ENCODE measurements around the gene FIG4.
"Not testable (repeated sequence)": the region's sequence is repeated elsewhere in the genome, so short reads cannot be mapped to it uniquely, and the experiment has no call there.

Gene FIG4

DNA sequence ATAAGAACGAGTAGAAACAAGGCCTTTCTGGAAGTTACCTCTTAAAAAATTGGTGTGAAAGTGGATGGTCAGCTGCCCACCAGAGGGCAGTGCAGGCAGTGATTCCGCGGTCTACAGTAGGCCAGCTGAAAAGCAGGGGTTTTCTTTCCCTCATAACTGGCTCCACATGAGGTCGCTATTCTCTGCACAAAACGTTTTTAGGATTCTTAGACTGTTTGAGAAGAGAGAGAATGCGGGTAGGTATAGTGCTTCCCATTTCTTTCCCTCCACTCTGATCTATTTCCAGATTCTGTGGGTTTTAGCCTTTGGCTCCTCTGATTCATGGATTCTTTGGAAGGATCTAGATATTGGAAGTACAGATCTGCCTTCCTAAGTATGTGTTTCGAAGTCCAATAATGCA is 14.2 kb downstream of the FIG4 start:
- peak; percentile 72 for DNase-seq

- no peak for DNase-seq
These were observed 15.4 kb downstream of the FIG4 start for GRCh38 chr6:109706513-109706912.

DNA sequence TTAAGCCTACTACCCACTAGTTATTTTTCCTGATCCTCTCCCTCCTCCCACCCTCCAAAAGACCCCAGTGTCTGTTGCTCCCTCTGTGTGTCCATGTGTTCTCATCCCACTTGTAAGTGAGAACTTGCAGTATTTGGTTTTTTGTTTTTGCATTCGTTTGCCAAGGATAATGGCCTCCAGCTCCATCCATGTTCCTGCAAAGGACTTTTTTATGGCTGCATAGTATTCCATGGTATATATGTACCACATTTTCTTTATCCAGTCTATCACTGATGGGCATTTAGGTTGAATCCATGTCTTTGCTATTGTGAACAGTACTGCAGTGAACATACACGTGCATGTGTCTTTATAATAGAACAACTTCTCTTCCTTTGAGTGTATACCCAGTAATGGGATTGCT is 17.0 kb downstream of the FIG4 start:
- not testable (repeated sequence) for DNase-seq

GRCh38 chr6:109713097-109713496 is 22.0 kb downstream of the FIG4 start:
- DNase-seq: no peak

GRCh38 chr6:109714166-109714565 is 23.1 kb downstream of the FIG4 start:
- no peak for DNase-seq

- no peak for DNase-seq
These were observed 23.5 kb downstream of the FIG4 start for GRCh38 chr6:109714611-109715010.

- no peak for DNase-seq
These were observed 24.5 kb downstream of the FIG4 start for GRCh38 chr6:109715616-109716015.

DNA sequence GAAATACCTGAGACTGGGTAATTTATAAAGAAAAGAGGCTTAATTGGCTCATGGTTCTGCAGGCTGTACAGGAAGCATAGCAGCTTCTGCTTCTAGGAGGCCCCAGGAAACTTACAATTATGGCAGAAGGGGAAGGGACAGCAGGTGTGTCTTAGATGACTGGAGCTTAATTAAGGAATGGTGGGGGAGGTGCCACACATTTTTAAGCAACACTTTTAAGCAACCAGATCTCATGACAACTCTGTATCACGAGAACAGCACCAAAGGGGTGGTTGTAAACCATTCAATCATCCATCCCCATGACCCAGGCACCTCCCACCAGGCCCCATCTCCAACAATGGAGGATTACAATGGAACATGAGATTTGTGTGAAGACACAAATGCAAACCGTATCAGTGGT is 26.9 kb downstream of the FIG4 start:
- no peak for DNase-seq

GRCh38 chr6:109718991-109719390 is 27.9 kb downstream of the FIG4 start:
- no peak for DNase-seq

DNA sequence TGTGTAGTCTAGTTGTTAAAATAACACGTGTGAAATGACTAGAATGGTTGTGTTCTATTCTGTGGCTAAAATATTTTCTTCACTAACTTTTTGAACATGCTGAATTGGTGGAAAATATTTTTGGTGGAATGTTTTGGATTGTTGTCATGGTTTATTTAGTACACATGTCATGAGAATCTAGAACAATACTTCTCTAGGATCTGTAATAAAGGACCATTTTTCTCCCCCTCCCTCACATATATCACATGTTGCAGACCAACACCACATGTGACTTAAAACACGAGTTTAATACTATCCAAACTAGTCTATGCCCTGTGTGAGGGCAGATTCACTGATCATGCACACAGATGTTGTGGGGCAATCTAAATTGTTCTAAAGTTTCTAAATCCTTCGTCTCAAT is 29.2 kb downstream of the FIG4 start:
- DNase-seq: no peak

DNA sequence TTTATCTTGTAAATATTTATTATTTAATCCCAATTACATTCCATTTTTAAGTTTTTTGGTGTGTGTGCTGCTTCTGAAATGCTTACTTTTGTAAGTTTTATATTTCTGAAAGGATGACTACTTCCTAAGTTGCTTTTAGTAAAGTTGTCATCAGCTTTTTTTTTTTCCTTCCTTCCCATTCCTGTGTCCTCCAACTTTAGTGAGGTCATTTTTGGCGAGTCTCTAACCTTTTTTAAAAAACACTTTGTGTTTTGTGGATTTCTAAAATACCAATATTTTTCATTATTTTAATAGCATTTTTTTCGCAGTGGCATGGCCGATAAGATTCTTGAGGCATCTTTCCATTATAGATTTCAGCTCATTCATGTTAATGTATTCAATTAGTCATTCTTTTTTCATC is 30.9 kb downstream of the FIG4 start:
- no peak for DNase-seq

GRCh38 chr6:109722564-109723254 is 31.6 kb downstream of the FIG4 start:
- no peak for DNase-seq

DNA sequence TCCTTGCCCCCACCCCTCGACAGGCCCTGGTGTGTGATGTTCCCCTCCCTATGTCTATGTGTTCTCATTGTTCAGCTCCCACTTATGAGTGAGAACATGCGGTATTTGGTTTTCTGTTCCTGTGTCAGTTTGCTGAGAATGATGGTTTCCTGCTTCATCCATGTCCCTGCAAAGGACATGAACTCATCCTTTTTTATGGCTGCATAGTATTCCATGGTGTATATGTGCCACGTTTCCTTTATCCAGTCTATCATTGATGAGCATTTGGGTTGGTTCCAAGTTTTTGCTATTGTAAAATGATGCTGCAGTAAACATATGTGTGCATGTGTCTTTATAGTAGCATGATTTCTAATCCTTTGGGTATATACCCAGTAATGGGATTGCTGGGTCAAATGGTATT is 34.2 kb downstream of the FIG4 start:
- DNase-seq: not testable (repeated sequence)

DNA sequence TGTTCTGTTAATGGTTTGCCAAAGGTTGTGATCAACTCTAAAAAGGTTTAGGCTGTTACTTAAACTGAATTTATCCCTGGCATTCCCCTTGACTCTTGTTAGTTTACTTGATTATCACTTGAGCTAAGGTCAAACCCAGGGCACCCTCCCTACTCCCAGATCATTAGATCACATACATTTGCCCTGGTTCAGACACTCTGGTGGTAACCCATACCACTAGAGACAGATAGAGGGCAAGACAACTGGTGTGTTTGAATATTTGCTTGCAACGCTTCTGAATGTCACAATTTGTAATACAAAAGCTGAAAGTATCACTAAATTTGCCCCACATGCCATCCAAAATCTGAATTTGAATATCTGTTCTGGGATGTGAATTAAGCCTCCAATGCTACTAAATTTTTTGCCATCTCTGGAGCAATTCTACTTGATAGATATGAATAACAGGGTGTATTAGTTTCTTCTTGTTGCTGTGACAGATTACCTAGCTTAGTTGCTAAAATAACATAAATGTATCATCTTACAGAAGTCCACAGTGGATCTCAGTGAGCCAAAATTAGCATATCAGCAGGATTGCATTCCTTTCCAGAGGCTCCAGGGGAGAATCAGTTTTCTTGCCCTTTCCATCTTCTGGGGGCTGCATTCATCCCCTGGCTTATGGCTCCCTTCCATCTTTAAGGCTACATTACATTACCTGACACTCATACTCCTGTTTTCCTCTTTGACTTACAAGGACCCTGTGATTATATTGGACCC is 45.4 kb downstream of the FIG4 start:
- DNase-seq: no peak

GRCh38 chr6:109738255-109738654 is 47.2 kb downstream of the FIG4 start:
- no peak for DNase-seq

GRCh38 chr6:109738667-109739066 is 47.6 kb downstream of the FIG4 start:
- no peak for DNase-seq

GRCh38 chr6:109739686-109740085 is 48.6 kb downstream of the FIG4 start:
- DNase-seq: no peak

DNA sequence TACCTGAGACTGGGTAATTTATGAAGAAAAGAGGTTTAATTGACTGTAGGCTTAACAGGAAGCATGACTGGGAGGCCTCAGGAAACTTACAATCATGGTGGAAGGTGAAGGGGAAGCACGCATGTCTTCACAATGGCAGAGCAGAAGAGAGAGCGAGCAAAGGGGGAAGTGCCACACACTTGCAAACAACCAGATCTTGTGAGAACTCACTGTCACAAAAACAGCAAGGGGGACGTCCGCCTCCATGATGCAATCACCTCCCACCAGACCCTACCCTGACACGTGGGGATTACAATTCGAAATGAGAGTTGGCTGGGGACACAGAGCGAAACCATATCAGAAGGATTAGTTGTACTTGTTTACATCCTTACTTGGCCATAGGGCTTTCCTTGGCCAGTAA is 49.7 kb downstream of the FIG4 start:
- no peak for DNase-seq

DNA sequence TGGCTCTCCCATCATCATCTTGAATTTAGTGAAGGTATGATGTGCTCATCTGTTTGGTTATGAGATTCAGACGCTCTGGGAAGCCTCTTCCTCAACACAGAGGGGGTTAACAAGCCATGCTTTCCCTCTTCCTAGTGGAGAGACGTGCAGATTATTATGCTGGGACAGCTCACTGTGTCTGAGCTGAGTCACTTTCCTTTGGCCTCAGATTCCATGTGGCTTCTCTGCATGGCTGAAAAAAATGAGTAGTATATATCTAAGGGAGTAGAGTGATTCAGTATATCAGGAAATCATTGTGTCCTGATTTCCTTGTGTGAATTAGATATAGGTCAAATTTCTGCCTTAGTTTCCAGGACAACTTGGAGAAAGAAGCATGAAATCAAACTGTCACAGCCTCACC is 52.6 kb downstream of the FIG4 start:
- DNase-seq: no peak

DNA sequence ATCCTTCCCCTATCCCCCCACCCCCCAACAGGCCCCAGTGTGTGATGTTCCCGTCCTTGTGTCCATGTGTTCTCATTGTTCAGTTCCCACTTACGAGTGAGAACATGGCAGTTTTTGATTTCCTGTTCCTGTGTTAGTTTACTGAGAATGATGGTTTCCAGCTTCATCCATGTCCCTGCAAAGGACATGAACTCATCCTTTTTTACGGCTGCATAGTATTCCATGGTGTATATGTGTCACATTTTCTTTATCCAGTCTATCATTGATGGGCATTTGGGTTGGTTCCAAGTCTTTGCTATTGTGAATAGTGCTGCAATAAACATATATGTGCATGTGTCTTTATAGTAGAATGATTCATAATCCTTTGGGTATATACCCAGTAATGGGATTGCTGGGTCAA is 53.7 kb downstream of the FIG4 start:
- not testable (repeated sequence) for DNase-seq

DNA sequence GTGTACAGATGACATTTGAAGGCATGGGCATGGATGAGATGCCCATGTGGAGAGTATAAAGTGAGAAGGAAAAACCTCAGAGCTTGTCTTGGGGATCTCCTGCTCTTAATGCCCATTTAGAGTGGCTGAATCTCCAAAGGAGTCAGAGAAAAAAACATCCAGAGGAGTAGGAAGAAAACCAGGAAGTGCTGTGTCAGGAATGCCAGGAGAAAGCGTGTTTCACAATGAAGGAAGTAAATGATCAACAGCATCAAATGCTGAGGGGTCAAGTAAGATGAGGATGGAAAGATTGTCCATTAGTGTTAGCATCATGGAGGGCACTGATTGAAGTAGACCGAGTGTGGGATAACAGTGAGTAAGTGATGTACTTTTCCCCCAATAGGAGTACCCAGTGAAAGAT is 56.1 kb downstream of the FIG4 start:
- no peak for DNase-seq

DNA sequence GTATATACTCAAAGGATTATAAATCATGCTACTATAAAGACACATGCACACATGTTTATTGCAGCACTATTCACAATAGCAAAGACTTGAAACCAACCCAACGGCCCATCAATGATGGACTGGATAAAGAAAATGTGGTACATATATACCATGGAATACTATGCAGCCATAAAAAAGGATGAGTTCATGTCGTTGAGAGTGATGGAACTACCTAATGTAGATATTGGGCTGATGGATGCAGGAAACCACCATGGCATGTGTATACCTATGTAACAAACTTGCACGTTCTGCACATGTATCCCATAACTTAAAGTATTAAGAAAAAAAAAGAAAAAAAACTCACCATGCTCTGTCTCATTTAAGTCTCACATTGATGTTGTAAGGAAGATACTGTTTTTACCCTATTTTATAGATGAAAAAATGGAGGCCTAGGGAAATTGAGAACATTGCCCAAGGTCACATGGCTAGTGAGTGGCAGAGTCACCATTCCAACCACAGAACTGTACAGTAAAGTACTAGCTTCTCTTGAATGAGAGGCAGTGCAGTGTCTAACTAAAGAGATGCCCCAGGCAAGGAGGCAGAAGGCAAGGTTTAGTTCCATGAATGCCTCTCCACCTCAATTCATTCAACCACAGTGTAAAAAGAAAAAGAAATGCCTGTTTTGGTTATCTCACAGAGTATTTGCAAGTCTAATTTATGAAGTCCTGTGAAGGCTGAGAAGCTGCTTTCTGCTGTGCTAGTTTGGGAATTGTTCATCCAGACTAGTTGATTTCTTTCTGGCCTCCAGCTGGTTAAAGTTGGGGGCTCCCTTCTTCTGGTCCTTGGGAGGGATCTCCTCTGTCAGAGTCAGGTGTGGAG is 68.2 kb downstream of the FIG4 start:
- DNase-seq: no peak

GRCh38 chr6:109760208-109760607 is 69.1 kb downstream of the FIG4 start:
- DNase-seq: no peak

GRCh38 chr6:109762166-109762565 is 71.1 kb downstream of the FIG4 start:
- DNase-seq: no peak
